ENCODE measurements around the gene TTC14.

DNA sequence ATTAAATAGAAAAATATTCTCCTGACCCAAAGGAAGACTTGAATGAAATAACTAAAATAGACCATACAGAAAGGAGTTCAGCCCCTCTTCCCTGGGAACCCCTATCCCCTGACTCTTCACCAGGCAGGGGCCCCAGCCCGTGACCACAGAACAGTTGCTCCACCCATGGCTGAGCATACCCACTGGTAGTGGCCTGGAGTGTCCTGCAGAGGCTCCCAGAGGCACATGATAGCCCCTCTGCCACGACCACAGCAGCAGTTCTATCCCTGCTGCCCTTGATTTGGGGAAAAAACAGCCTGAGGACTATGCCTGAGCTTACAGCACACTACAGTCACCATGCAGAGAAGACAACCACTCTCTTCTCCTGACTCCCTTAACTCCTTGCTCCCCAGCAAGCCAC lies 31.8 kb downstream of the TTC14 start:
- TF ChIP-seq, protein P1, sequence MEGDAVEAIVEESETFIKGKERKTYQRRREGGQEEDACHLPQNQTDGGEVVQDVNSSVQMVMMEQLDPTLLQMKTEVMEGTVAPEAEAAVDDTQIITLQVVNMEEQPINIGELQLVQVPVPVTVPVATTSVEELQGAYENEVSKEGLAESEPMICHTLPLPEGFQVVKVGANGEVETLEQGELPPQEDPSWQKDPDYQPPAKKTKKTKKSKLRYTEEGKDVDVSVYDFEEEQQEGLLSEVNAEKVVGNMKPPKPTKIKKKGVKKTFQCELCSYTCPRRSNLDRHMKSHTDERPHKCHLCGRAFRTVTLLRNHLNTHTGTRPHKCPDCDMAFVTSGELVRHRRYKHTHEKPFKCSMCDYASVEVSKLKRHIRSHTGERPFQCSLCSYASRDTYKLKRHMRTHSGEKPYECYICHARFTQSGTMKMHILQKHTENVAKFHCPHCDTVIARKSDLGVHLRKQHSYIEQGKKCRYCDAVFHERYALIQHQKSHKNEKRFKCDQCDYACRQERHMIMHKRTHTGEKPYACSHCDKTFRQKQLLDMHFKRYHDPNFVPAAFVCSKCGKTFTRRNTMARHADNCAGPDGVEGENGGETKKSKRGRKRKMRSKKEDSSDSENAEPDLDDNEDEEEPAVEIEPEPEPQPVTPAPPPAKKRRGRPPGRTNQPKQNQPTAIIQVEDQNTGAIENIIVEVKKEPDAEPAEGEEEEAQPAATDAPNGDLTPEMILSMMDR (IDR thresholded peaks at IDR 0.05) = no peak
- TF ChIP-seq, protein P2, sequence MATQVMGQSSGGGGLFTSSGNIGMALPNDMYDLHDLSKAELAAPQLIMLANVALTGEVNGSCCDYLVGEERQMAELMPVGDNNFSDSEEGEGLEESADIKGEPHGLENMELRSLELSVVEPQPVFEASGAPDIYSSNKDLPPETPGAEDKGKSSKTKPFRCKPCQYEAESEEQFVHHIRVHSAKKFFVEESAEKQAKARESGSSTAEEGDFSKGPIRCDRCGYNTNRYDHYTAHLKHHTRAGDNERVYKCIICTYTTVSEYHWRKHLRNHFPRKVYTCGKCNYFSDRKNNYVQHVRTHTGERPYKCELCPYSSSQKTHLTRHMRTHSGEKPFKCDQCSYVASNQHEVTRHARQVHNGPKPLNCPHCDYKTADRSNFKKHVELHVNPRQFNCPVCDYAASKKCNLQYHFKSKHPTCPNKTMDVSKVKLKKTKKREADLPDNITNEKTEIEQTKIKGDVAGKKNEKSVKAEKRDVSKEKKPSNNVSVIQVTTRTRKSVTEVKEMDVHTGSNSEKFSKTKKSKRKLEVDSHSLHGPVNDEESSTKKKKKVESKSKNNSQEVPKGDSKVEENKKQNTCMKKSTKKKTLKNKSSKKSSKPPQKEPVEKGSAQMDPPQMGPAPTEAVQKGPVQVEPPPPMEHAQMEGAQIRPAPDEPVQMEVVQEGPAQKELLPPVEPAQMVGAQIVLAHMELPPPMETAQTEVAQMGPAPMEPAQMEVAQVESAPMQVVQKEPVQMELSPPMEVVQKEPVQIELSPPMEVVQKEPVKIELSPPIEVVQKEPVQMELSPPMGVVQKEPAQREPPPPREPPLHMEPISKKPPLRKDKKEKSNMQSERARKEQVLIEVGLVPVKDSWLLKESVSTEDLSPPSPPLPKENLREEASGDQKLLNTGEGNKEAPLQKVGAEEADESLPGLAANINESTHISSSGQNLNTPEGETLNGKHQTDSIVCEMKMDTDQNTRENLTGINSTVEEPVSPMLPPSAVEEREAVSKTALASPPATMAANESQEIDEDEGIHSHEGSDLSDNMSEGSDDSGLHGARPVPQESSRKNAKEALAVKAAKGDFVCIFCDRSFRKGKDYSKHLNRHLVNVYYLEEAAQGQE (IDR thresholded peaks at IDR 0.05; ENCODE audit: insufficient read depth in 1 of 2, low read depth in 2 of 2, low read length in 1 of 2) = no peak
- no peak for TF ChIP-seq TCF7L2 (IDR thresholded peaks at IDR 0.05; ENCODE audit: low read depth, low read length)
- TF ChIP-seq POLR2AphosphoS5 (IDR thresholded peaks at IDR 0.05; ENCODE audit: low read depth, low read length) = no peak

Measured in Panc1 (cell line).